HEK293 (cell line): ENCODE results near the gene ZDHHC8.
A peak's percentile ranks its signal among the peaks of the same experiment; 100 is the strongest.

Experiments used
- CTCF ChIA-PET: fragments of 350-600 bp; formaldehyde crosslinking; extraction: SDS; loops from one replicate; lab custom pipeline; 2021; ENCODE audit warnings: antibody characterized with exemption; lab: Yijun Ruan, JAX
- POLR2A ChIA-PET: fragments of 300-600 bp; formaldehyde crosslinking; extraction: SDS; loops from one replicate; lab custom pipeline; 2020; ENCODE audit warnings: antibody characterized with exemption, inconsistent platforms; lab: Yijun Ruan, JAX
- H3K27ac ChIP-seq: fragments of 200-500 bp; sonication (Bioruptor generic); 2 replicates; pipeline ENCODE4 v1.5.1; 2014; ENCODE audit warnings: low read depth, low read length, control low read depth, inconsistent platforms; ENCODE audit errors: extremely low read depth
- H3K36me3 ChIP-seq, 2 experiments: fragments of 200-500 bp in 1 of 2; sonication (Bioruptor generic) in 1 of 2; 1 replicate in 1 of 2; 2 replicates in 1 of 2; pipeline ENCODE4 v1.5.1; 2014 to 2017; ENCODE audit warnings: inconsistent platforms in 2 of 2, low read length in 2 of 2; ENCODE audit not compliant: control insufficient read depth in 2 of 2, insufficient read depth in 1 of 2
- H3K4me1 ChIP-seq: fragments of 200-500 bp; sonication (Bioruptor generic); 2 replicates; pipeline ENCODE4 v1.5.1; 2014; ENCODE audit warnings: mild to moderate bottlenecking, low read length, inconsistent platforms; ENCODE audit not compliant: control insufficient read depth, insufficient read depth
- H3K4me3 ChIP-seq: 2 replicates; pipeline ENCODE4 v1.5.1; 2011; ENCODE audit warnings: low read depth, mild to moderate bottlenecking, control low read depth, low read length, moderate library complexity
- H3K9me3 ChIP-seq: fragments of 200-500 bp; sonication (Bioruptor generic); 2 replicates; pipeline ENCODE4 v1.5.1; 2014; ENCODE audit warnings: low read depth, low read length, inconsistent platforms; ENCODE audit not compliant: control insufficient read depth, insufficient read depth
- ZBTB1 ChIP-seq: fragments of 450-650 bp; formaldehyde crosslinking; IDR thresholded peaks from 2 replicates; pipeline ENCODE4 v1.5.1; 2016; ENCODE audit warnings: missing biosample characterization, missing genetic modification characterization
- ZBTB17 ChIP-seq: fragments of 450-650 bp; formaldehyde crosslinking; IDR thresholded peaks from 2 replicates; pipeline ENCODE4 v1.5.1; 2016; ENCODE audit warnings: missing biosample characterization, missing genetic modification characterization
- ZNF341 ChIP-seq: fragments of 450-650 bp; formaldehyde crosslinking; IDR thresholded peaks from 2 replicates; pipeline ENCODE4; 2016; ENCODE audit warnings: low read depth, missing biosample characterization, missing genetic modification characterization
- ZNF600 ChIP-seq: fragments of 450-650 bp; formaldehyde crosslinking; IDR thresholded peaks from 2 replicates; pipeline ENCODE4 v1.5.1; 2016; ENCODE audit warnings: missing biosample characterization, missing genetic modification characterization
- ZNF768 ChIP-seq: fragments of 450-650 bp; formaldehyde crosslinking; IDR thresholded peaks from 2 replicates; pipeline ENCODE4 v1.5.1; 2018; ENCODE audit warnings: missing biosample characterization, mild to moderate bottlenecking, missing genetic modification characterization
- ZNF792 ChIP-seq: fragments of 450-650 bp; formaldehyde crosslinking; IDR thresholded peaks from 2 replicates; pipeline ENCODE4 v1.5.1; 2016; ENCODE audit warnings: missing biosample characterization, missing genetic modification characterization
- TF ChIP-seq, protein P1 (sequence below): fragments of 450-650 bp; formaldehyde crosslinking; IDR thresholded peaks from 2 replicates; pipeline ENCODE4 v1.5.1; 2016; ENCODE audit warnings: missing biosample characterization, missing genetic modification characterization
- TF ChIP-seq, protein P2 (sequence below): fragments of 450-650 bp; formaldehyde crosslinking; IDR thresholded peaks from 2 replicates; pipeline ENCODE4 v1.5.1; 2016; ENCODE audit warnings: missing biosample characterization, missing genetic modification characterization
- TF ChIP-seq, protein P3 (sequence below): fragments of 450-650 bp; formaldehyde crosslinking; IDR thresholded peaks from 2 replicates; pipeline ENCODE4 v1.5.1; 2017; ENCODE audit warnings: missing biosample characterization, mild to moderate bottlenecking, missing genetic modification characterization, moderate library complexity

The ZDHHC8 gene

DNA sequence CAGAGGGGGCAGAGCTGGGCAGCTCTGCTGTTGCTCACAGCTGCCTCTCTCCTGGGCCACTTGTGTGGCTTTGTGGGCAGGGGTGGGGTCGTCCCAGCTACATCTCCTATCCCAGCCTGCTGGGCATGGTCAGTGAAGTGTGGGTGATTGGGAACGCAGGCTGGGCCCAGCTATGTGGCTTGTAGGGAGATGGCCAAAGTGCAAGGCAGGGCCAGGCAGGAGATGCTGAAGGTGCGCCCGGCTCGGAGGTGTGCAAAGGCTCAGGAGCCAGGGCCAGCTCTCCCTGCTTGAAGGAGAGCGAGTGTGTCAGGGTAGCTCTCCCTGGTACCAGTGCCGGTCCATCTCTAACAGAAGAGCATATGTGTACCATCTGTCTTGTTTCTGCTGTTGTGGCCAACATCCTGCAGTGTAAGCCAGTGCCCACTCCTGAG is 24.1 kb upstream of the ZDHHC8 start (continued):
- TF ChIP-seq, protein P1, sequence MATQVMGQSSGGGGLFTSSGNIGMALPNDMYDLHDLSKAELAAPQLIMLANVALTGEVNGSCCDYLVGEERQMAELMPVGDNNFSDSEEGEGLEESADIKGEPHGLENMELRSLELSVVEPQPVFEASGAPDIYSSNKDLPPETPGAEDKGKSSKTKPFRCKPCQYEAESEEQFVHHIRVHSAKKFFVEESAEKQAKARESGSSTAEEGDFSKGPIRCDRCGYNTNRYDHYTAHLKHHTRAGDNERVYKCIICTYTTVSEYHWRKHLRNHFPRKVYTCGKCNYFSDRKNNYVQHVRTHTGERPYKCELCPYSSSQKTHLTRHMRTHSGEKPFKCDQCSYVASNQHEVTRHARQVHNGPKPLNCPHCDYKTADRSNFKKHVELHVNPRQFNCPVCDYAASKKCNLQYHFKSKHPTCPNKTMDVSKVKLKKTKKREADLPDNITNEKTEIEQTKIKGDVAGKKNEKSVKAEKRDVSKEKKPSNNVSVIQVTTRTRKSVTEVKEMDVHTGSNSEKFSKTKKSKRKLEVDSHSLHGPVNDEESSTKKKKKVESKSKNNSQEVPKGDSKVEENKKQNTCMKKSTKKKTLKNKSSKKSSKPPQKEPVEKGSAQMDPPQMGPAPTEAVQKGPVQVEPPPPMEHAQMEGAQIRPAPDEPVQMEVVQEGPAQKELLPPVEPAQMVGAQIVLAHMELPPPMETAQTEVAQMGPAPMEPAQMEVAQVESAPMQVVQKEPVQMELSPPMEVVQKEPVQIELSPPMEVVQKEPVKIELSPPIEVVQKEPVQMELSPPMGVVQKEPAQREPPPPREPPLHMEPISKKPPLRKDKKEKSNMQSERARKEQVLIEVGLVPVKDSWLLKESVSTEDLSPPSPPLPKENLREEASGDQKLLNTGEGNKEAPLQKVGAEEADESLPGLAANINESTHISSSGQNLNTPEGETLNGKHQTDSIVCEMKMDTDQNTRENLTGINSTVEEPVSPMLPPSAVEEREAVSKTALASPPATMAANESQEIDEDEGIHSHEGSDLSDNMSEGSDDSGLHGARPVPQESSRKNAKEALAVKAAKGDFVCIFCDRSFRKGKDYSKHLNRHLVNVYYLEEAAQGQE (tag by site-specific recombination): peak; percentile 18; the same call in 1 of the 2 replicates
- no peak for TF ChIP-seq ZNF792 (tag by site-specific recombination)

DNA sequence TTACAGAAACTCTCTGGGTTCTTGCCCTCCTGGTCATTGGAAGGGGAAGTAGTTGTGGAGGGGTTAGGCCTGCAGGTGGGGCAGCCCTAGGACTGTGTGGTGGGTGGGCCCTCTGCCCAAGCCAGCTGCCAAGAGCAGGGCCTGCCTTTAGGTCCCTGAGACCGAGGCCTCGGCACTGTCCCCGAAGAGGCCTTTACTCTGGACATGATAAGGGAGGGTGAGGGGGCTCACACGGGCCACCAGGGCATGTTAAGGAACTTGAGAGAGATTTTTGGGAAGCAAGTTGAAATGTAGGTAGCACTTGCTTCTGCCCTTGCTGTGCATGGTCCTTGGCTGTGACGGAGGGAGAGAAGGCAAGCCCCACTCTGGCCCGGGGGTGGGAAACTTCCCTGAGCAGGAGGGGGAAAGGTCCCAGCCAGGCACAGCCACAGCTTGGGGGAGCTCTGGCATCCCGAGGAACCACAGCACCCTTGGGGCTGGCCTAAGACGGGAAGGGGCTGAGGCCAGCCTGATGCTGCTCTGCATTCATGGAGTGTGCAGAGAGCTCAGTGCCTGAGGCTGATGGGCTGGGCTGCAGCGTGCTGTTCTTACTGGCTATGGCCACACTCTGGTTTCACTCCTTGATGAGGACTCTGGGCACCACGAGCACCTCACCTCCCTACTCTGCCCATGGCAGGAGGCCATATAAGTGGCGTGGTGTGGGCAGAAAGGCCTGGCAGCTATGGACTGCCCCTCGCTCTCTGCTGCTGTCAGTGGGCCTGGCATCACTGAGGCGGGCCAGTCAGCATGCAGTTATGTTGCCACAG is 23.4 kb upstream of the ZDHHC8 start:
- Histone ChIP-seq H3K36me3 (peaks cover 7 to 98% of the 10 kb centered on the region in 2 experiments; a peak in 2 of 3 replicates), H3K9me3 (no peaks in the 10 kb centered on the region), H3K27ac (no peak overlapping the region; the same call in 1 of the 2 replicates), H3K4me1 (no peaks in the 10 kb centered on the region), H3K4me3 (no peak overlapping the region)
- POLR2A ChIA-PET: no interaction called here
- CTCF ChIA-PET: interaction anchor here (0.8 to 0.9 kb wide), 2 partner anchors 20 to 378 kb away, joined by 3 read pairs; no protein-coding TSS in a partner anchor
- TF ChIP-seq ZNF600 (peak; percentile 43; the same call in 1 of the 2 replicates), ZNF341 (peak; percentile 71), ZBTB17 (tag by site-specific recombination) (peak; percentile 80), ZBTB1 (no peak)
- TF ChIP-seq, protein P2, sequence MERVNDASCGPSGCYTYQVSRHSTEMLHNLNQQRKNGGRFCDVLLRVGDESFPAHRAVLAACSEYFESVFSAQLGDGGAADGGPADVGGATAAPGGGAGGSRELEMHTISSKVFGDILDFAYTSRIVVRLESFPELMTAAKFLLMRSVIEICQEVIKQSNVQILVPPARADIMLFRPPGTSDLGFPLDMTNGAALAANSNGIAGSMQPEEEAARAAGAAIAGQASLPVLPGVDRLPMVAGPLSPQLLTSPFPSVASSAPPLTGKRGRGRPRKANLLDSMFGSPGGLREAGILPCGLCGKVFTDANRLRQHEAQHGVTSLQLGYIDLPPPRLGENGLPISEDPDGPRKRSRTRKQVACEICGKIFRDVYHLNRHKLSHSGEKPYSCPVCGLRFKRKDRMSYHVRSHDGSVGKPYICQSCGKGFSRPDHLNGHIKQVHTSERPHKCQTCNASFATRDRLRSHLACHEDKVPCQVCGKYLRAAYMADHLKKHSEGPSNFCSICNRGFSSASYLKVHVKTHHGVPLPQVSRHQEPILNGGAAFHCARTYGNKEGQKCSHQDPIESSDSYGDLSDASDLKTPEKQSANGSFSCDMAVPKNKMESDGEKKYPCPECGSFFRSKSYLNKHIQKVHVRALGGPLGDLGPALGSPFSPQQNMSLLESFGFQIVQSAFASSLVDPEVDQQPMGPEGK: 0 out of 2 replicates have a peak, but pooled peaks have one; percentile 27

DNA sequence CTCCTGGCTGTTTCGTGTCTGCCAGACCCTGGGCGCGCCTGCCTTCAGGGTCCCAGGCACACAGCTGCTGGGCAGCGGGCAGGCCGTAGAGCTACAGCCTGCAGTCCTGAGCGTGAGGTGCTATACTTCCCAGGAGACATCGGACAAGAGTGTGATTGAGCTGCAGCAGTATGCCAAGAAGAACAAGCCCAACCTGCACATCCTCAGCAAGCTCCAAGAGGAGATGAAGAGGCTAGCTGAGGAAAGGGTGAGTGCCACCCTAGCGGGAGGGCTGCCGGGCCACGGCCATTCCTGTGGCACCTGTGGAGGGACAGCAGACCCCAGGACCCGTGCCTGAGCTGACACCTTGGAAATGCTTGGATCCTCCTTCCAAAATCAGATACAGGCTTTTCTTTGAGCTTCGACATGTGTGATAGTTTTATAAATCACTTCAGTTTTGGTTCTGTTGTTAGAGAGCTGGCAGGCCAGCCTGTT is 22.8 kb upstream of the ZDHHC8 start:
- H3K9me3 ChIP-seq: no peaks in the 10 kb centered on the region

More for the DNA sequence above, 22.8 kb upstream of the ZDHHC8 start:
- TF ChIP-seq, protein P3, sequence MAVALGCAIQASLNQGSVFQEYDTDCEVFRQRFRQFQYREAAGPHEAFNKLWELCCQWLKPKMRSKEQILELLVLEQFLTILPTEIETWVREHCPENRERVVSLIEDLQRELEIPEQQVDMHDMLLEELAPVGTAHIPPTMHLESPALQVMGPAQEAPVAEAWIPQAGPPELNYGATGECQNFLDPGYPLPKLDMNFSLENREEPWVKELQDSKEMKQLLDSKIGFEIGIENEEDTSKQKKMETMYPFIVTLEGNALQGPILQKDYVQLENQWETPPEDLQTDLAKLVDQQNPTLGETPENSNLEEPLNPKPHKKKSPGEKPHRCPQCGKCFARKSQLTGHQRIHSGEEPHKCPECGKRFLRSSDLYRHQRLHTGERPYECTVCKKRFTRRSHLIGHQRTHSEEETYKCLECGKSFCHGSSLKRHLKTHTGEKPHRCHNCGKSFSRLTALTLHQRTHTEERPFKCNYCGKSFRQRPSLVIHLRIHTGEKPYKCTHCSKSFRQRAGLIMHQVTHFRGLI: peak; percentile 18; the same call in 1 of the 2 replicates
- TF ChIP-seq ZNF768: no peak
- TF ChIP-seq, all 188 proteins: peak for 1
- Histone ChIP-seq H3K36me3 (peaks cover 4 to 98% of the 10 kb centered on the region in 2 experiments; a peak in 2 of 3 replicates), H3K27ac (no peak overlapping the region), H3K4me3 (no peak overlapping the region), H3K4me1 (no peaks in the 10 kb centered on the region)
- ChIA-PET POLR2A (interaction anchor here (0.8 kb wide), 1 partner anchor 8 kb away, joined by 3 read pairs; the partner anchor contains the start of gene TRMT2A), CTCF (interaction anchor here (0.8 kb wide), 1 partner anchor 20 kb away, joined by 3 read pairs; no protein-coding TSS in a partner anchor)
